Fibroblast of skin of right quadriceps (primary cell): ENCODE data around the gene SLC51B.
"Not testable (repeated sequence)": the region's sequence is repeated elsewhere in the genome, so short reads cannot be mapped to it uniquely, and the experiment has no call there.

Source experiments
- DNase-seq: peaks from one replicate; pipeline ENCODE4 v3.0.0-alpha.2; 2013

SLC51B gene

GRCh38 chr15:65044724-65045481 is at the start of gene SLC51B:
TSS of gene SLC51B (plus strand) at chr15:65045387. CDS start at chr15:65050005, 4,618 bp downstream.
- no peak for DNase-seq

- DNase-seq: no peak
Observed at GRCh38 chr15:64997066-64997465, 48.1 kb upstream of the SLC51B start.

DNA sequence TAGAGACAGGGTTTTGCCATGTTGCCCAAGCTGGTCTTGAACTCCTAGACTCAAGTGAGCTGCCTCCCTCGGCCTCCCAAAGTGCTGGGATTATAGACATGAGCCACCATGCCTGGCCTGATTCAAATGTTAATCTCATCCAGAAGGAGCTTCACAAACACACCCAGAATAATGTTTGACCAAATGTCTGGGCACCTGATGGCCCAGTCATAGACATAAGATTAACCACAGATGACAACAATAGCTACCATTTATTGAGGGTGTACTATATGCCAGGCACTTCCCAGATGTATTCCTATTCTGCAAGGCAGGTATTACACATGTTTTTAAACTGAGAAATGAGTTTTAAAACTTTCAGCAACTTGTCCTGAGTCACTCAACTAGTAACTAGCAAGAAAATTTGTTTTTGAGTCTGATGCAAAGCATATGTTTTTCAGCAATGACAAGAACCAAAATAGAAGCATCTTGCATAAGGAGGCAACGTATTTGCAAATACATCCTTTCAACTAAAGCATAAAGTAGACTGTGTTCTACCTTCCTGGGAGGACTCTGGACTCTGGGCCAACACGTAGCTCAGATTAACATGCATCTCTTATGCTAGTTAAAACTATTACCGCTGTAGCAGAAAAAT is 47.3 kb upstream of the SLC51B start:
- no peak for DNase-seq

GRCh38 chr15:65004993-65005392 is 40.2 kb upstream of the SLC51B start:
- no peak for DNase-seq

DNA sequence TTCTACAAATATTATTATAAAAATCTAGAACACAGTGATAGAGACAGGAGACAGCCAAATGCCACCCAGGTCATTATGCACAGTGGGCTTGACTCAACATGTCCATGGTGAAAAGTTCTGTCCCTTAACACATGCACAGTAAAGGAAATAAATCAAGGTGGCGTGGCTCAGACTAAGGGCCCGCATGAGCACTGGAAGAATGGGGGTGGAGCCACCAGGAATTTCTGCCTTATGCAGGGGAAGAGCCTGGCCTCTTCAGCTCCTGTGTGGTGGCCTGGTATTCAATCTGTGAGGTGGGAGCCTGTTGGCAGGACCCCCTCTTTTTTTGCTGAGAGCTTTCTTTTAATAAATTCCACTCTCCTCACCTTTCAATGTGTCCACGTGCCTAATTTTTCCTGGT is 38.3 kb upstream of the SLC51B start:
- DNase-seq: no peak

DNA sequence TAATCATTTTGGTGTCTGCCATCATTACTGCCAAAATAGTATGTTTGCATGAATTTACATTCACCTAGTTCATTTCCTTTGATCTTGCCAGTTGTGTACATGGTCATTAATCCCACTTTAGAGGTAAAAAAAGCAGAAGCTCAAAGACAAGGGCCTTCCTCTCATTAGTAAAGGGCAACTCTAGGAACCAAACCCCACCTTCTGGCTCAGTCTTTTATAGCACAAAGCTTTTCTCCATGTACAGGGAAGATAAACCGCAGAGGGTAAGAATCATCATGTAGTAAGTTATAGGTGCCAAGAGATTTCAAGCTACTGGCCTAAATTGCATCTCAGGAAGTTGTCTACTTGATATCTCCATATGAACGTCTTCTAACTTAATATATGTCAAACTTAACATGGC is 36.2 kb upstream of the SLC51B start:
- DNase-seq: no peak

- not testable (repeated sequence) for DNase-seq
Observed at GRCh38 chr15:65011198-65011597, 34.0 kb upstream of the SLC51B start.

DNA sequence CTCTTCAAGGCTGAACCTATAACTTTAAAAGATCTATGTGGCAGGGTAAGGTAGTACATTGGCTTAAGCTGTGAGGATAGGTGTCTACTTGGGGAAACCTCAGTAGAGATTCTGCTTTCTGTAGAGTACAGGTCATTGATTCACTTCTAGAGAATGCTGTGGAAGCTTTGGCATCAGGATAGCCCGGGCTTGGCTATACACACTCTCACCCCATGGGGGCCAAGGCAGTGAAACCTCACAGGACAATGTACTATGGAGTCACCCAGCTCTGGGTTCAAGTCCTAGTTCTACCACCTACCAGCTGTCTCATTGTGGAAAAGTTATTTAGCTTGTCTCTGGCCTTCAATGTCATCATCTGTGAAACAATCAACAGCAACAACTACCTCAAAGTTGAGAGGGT is 24.8 kb upstream of the SLC51B start:
- DNase-seq: no peak

DNA sequence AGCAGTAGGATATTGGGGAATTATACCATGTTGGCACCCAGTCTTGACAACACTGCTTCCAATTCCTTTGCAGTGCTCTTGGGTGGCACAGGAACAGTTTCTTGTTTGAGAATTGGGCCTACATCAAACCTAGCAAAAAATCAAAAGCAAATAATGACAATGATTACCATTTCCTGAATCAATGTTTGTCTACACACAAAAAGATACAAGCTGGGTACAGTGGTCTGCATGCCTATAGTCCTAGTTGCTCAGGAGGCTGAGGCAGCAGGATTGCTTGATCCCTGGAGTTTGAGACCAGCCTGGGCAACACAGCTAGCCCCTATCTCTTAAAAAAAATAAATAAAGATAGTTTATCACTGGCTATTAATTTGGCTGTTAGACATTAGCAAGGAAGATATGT is 23.7 kb upstream of the SLC51B start:
- DNase-seq: no peak

- DNase-seq: no peak
Observed at GRCh38 chr15:65026756-65027155, 18.4 kb upstream of the SLC51B start.

DNA sequence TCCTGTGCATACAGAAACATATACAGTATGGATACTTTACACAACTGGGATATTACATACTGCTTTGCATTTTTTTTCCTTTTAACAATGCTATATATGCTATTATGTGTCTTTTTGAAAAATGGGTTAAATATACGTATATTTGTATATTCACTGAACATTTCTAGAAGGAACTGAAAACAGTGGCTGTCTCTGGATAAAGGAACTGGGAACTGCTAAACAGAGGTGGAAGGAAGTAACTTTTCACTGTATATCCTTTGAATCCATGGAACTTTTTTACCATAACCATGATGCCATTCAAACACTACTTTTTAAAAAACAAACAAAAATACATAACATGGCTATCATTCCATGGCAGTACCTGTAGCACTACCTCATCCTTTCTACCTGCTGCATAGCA is 17.6 kb upstream of the SLC51B start:
- DNase-seq: no peak

- DNase-seq: no peak
Observed at GRCh38 chr15:65028338-65028737, 16.8 kb upstream of the SLC51B start.

DNA sequence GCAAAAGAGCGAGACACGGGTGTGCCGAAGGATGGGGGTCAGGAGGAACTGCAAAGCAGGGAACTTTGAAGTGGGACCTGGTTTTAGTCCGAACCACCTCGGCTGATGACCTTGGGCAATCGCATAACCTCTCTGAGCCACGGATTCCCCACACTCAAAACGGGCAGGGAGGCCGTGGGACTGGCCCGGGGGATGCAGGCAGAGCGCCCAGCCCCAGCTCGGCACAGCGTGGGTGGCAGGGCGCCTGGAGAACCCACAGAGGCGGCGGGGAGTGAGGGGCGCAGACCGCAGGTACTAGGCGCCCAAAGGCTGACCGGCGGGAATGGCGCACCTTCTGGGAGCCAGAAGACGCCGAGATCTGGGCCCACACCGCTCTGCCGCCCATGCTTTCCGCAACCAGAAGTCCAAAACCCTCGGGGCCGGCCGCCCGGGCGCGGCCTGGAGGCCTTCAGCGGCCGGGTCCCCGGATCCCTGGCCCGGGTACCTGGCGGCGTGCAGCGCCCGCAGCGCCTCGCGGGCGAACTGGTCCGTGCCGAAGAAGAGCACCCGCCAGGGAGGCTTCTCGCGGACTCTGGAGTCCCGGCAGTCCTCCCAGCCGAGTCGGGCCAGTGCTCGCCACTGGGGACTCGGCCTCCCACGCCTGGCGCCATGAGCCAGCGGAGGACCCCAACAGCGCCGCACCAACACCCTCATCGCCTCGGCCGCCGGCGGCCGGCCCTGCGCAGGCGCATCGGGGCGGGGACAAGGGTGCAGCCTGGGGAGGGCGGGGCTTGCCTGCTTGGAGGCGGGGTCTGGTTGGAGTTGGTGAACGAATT is 16.1 kb upstream of the SLC51B start, which contains the start of gene MTFMT:
Gene MTFMT, minus strand, starts transcription at position 719 of the 815 bp plus-strand sequence. Its CDS starts 26 bp downstream, at position 693.
- DNase-seq: peak; percentile 81

GRCh38 chr15:65029736-65030208 is 15.4 kb upstream of the SLC51B start:
- DNase-seq: no peak

GRCh38 chr15:65032801-65033537 is 12.2 kb upstream of the SLC51B start:
- DNase-seq: peak; percentile 60

DNA sequence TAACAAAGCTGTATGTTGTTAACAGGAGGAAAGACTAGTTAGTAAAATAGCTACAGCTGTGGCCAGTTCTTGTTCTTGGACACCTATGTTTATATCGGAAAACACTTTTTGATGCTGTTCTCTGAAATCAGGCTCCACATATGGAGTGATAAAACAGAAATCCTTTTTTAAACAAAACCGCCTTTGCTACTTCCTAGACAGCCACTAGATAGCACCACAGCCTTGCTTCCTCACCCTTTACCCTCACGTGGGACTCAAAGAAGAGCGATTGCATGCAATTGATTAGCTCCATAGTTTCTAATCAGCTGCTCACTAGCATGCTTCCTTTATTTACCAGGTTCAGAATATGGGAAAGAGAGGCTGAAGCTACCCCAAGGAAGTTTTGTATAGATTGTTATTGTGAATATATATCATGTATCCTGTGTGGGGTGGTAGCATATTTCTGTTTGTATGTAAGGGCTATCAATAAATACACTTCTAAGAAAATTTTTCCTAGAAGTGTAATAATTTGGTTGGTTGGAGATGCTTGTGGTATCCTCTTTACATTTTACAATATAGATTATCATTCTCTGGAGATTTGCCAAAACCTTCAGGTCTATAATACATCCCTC is 11.4 kb upstream of the SLC51B start:
- peak; percentile 42 for DNase-seq

DNA sequence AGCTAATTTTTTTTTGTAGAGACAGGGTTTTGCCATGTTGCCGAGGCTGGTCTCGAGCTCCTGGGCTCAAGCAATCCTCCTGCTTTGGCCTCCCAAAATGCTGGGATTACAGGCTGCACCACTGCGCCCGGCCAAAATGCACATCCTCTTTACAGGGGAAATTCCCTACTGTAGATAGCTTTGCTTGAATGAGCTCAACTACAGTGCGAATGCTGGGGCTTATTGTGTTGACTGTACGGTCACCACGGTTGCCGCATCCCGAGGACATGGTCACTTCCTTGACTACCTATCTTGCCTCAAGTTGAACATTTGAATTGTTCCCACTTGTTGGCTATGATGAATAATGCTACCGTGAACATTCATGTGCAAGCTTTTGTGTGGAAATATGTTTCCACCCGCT is 10.5 kb upstream of the SLC51B start:
- DNase-seq: no peak

DNA sequence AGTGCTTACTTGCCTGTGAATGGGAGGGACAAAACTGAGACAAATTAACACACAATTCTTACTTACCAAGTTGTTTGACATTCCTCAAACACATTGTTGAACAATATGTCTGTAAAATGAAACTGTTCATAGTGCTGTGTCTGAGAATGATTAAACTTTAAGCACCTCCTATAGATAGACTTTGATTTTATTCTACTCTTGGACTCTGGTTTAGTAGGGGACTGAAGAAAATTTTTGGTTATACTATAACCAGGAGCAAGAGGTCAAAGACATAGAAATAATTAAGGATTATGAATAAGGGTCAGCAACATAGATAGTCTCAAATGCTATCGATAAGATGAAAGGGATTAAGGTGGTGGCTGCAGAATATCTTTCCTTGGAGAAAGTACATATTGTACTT is 7.9 kb upstream of the SLC51B start:
- DNase-seq: no peak

DNA sequence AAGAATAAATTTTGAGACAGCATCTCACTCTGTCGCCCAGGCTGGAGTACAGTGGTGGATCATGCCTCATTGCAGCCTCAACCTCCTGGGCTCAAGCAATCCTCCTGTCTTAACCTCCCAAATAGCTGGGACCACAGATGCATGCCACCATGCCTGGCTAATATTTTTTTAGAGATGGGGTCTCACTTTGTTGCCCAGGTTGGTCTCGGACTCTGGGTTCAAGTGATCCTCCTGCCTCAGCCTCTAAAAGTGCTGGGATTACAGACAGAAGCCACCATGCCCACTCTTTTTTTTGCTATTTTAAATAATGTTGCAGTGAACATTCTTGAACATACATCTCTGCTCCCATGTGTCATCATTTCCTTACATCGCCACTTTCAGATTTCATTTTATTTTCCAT is 6.8 kb upstream of the SLC51B start:
- no peak for DNase-seq

DNA sequence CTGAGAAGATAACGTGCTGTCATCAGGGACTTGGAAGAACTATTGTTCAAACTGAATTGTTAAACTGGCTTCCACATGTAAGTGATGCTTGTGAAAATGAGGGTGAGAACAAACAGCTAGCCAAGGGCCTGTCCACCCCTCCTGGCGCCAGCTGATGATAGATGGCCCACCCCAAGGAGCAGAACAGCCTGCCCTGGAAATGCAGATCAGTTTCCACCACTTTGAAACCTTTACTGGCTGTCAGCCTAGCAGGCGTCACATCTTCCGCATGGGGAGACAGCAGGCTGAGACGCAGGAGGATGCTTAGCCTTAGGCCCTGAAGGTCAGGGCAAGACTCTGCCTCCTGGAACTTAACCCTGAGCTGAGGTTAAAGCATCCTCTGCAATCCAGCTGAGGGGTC is 6.4 kb upstream of the SLC51B start:
- no peak for DNase-seq

- no peak for DNase-seq
Observed at GRCh38 chr15:65040461-65040860, 4.7 kb upstream of the SLC51B start.

DNA sequence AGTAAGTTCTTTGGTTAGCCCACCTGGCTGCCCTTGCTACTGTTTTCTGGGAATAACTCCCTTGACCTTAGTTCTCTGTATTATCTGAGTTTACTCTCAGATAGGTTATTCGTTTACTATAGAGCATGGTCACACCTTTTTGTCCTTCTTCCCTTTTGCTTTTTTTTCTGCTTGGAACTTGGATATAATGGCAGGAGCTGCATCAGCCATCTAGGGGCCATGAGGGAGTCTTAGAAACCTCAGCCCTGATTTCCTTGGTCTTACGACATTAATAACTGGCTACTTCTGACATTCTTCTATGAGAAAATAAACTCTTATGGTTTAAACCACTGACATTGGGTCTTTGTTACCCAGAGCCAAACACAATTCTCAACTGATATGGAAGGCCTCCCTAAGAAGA is 3.4 kb upstream of the SLC51B start:
- no peak for DNase-seq
